Mesothelial cell of epicardium (in vitro differentiated cells): ENCODE measurements around the gene GPR68. TPM values are rescaled to one million over a fixed set of nuclear protein-coding genes. Genes with fewer than 3 reads are reported as not detected.
A peak's percentile ranks its signal among the peaks of the same experiment; 100 is the strongest.
"Not testable (repeated sequence)": the region's sequence is repeated elsewhere in the genome, so short reads cannot be mapped to it uniquely, and the experiment has no call there.

Experiments
- DNase-seq, 2 experiments: peaks; one replicate each; pipeline ENCODE4 v3.0.0; 2021; ENCODE audit warnings: low spot score in 2 of 2; ENCODE audit not compliant: unreplicated experiment in 2 of 2
- H3K27ac Mint-ChIP-seq: 2 replicates; pipeline ENCODE4 v1.8.0; 2021; ENCODE audit warnings: mixed read lengths
- H3K27me3 Mint-ChIP-seq: 2 replicates; pipeline ENCODE4 v1.8.0; 2021; ENCODE audit warnings: low read depth, mixed read lengths
- H3K36me3 Mint-ChIP-seq: 2 replicates; pipeline ENCODE4 v1.8.0; 2021; ENCODE audit warnings: mixed read lengths
- H3K4me1 Mint-ChIP-seq: 2 replicates; pipeline ENCODE4 v1.8.0; 2021; ENCODE audit warnings: mixed read lengths
- H3K4me3 Mint-ChIP-seq: 2 replicates; pipeline ENCODE4 v1.8.0; 2021; ENCODE audit warnings: mild to moderate bottlenecking, moderate library complexity, mixed read lengths
- H3K9me3 Mint-ChIP-seq: 2 replicates; pipeline ENCODE4 v1.8.0; 2021; ENCODE audit warnings: mixed read lengths
- CTCF ChIP-seq: fragments of 200-600 bp; sonication (generic); IDR thresholded peaks from one replicate; pipeline ENCODE4 v1.5.0; 2021; ENCODE audit warnings: antibody characterized with exemption; ENCODE audit not compliant: unreplicated experiment
- total RNA-seq: library from RNA; stranded (reverse); gene quantifications from 3 replicates; pipeline ENCODE4 v1.2.1, GENCODE V29; 2021

The GPR68 gene
- total RNA-seq, 1 donor from 2014 or later: 1.1 TPM

- Mint-ChIP-seq H3K27me3 (peaks cover 10% of the 10 kb centered on the region), H3K4me1 (peaks cover 30% of the 10 kb centered on the region), H3K9me3 (no peaks in the 10 kb centered on the region), H3K4me3 (peak overlapping the region; percentile 75), H3K36me3 (no peaks in the 10 kb centered on the region), H3K27ac (no peak overlapping the region)
- DNase-seq: peak in 1 of 2 experiments; percentile 53
- TF ChIP-seq CTCF: no peak
Measured at GRCh38 chr14:91252871-91253794, 8.6 kb upstream of the GPR68 start.

- Mint-ChIP-seq H3K27ac (peak overlapping the region; percentile 9), H3K4me3 (no peak overlapping the region), H3K9me3 (peaks cover 5% of the 10 kb centered on the region), H3K4me1 (peaks cover 12% of the 10 kb centered on the region), H3K36me3 (no peaks in the 10 kb centered on the region), H3K27me3 (peaks cover 10% of the 10 kb centered on the region)
- DNase-seq: no peak
- TF ChIP-seq CTCF: no peak
Measured at GRCh38 chr14:91250912-91251311, 6.4 kb upstream of the GPR68 start.

- H3K27ac Mint-ChIP-seq: no peak overlapping the region
- peaks cover 10% of the 10 kb centered on the region for H3K4me1 Mint-ChIP-seq
- DNase-seq: no peak
- H3K9me3 Mint-ChIP-seq: peaks cover 5% of the 10 kb centered on the region
- H3K27me3 Mint-ChIP-seq: peaks cover 10% of the 10 kb centered on the region
- no peaks in the 10 kb centered on the region for H3K36me3 Mint-ChIP-seq
- H3K4me3 Mint-ChIP-seq: no peak overlapping the region
- TF ChIP-seq CTCF: no peak
Measured at GRCh38 chr14:91249841-91250616, 5.5 kb upstream of the GPR68 start.

DNA sequence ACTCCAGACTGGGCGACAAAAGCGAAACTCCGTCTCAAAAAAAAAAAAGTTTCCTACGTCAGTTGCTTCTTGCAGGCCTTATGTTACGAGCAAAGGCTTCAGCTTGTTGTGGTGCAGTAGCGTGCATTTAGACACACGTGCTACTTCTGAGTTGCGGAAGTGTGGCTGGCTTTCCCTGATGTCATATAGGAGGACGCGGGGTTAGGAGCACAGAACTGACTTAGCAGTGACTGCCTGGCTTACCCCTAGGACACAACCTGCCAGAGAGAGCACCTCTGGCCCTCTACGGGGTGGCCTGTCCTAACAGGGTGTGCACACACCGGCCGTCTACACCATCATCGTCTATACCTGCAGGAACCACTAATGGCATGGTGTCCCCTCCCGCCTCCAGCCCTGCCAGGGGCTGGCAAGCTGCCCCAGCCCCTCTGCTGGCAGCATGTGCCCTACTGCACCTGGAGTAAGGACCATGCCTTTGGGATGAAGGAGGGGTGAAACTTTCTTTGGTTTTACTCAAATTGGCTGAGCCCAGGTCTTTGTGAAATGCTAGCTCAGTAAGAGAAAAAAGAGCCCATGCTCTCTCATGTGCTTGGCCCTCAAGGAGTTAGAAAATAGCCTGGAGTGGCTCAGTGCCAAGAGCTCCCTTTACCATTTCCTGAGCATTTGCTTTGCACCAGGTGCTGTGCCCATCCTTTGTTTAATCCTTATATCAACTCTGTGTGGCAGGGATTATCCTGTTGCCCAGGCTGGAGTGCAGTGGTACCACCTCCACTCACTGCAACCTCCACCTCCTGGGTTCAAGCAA, 1.7 kb upstream of the GPR68 start:
- no peak overlapping the region for H3K27ac Mint-ChIP-seq
- H3K9me3 Mint-ChIP-seq: peaks cover 9% of the 10 kb centered on the region
- H3K4me3 Mint-ChIP-seq: no peak overlapping the region
- DNase-seq: no peak
- TF ChIP-seq CTCF: no peak
- H3K27me3 Mint-ChIP-seq: peaks cover 6% of the 10 kb centered on the region
- H3K36me3 Mint-ChIP-seq: no peaks in the 10 kb centered on the region
- peaks cover 8% of the 10 kb centered on the region for H3K4me1 Mint-ChIP-seq

DNA sequence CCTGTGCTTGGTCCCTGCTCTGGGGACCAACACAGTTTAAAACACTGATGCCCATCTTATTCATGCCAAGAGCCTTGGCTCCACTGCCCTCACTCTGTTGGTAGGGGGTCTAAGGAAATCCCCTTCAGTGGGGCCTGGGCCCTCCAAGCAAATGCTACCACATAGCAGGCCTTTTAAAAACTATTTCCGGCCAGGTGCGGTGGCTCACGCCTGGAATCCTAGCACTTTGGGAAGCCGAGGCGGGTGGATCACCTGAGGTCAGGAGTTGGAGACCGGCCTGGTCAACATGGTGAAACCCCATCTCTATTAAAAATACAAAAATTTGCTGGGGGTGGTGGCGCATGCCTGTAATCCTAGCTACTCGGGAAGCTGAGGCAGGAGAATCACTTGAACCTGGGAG, 1.1 kb upstream of the GPR68 start:
- H3K9me3 Mint-ChIP-seq, H3K4me1 Mint-ChIP-seq: not testable (repeated sequence)

More for the DNA sequence above, 1.1 kb upstream of the GPR68 start:
- not testable (repeated sequence) for DNase-seq, H3K36me3 Mint-ChIP-seq, H3K27me3 Mint-ChIP-seq, H3K4me3 Mint-ChIP-seq, H3K27ac Mint-ChIP-seq
